Measurements from ENCODE around the gene DOCK10. TPM values are rescaled to one million over a fixed set of nuclear protein-coding genes. Genes with fewer than 3 reads are reported as not detected.

DOCK10 gene
- total RNA-seq, 2 donors from 2014 or later, result 2.0 to 3.4 TPM

DNA sequence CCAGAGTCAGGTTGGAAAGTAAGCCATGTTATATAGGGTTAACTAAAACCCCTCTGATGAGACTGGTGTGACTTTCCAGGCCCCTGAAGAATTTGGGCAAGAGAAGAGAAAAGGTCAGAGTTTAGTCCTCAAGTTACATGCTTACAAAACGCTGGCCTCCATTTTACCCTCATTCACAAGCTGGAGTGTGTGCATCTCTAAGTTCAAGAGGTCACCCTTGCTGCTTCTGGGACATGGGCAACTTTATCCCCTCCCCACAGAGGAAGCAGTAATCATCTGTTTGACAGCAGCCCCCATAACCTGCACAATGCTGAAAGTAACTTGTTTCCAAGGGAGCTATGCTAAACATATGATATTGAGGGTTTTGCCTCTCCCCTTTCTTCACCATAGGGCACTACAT is 240.9 kb downstream of the DOCK10 start:
- Histone ChIP-seq H3K27ac (no peak overlapping the region), H3K4me3 (no peak overlapping the region), H3K4me1 (no peaks in the 10 kb centered on the region), H3K27me3 (no peaks in the 10 kb centered on the region), H3K36me3 (replicated peaks in 1 of 2; ENCODE audit: insufficient read depth in 1 of 2, low read depth in 2 of 2) (no peaks in the 10 kb centered on the region), H3K9me3 (no peaks in the 10 kb centered on the region)
- TF ChIP-seq, protein P1, sequence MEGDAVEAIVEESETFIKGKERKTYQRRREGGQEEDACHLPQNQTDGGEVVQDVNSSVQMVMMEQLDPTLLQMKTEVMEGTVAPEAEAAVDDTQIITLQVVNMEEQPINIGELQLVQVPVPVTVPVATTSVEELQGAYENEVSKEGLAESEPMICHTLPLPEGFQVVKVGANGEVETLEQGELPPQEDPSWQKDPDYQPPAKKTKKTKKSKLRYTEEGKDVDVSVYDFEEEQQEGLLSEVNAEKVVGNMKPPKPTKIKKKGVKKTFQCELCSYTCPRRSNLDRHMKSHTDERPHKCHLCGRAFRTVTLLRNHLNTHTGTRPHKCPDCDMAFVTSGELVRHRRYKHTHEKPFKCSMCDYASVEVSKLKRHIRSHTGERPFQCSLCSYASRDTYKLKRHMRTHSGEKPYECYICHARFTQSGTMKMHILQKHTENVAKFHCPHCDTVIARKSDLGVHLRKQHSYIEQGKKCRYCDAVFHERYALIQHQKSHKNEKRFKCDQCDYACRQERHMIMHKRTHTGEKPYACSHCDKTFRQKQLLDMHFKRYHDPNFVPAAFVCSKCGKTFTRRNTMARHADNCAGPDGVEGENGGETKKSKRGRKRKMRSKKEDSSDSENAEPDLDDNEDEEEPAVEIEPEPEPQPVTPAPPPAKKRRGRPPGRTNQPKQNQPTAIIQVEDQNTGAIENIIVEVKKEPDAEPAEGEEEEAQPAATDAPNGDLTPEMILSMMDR (IDR thresholded peaks at IDR 0.05), result no peak
- no peak for TF ChIP-seq POLR2A (IDR thresholded peaks at IDR 0.05)
- intact Hi-C loops (cut with DNase I), result no loop called here
- 23 to 50% methylated on average over 1 of the region's 1 CpG for WGBS, 2 donors
- no peak for DNase-seq
- no peak for ATAC-seq

DNA sequence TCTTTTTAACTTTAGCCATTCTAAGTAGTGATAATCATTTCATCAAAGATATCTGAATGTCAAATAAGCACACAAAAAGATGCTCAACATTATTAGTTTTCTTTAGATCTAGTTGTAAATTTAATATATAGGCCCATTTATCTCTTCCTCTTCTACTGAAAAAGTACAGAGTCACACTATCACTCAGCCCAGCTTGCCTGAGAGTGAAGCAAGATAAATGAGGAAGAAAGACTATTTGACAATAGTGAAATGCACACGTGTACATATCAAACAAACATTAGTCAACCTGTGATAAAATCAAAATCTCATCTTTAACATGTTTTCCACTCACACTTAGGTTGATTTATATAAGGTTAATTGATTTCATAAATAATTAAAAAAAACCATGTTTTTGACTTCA is 242.6 kb downstream of the DOCK10 start:
- Histone ChIP-seq H3K9me3 (no peaks in the 10 kb centered on the region), H3K27me3 (no peaks in the 10 kb centered on the region), H3K27ac (no peak overlapping the region), H3K36me3 (replicated peaks in 1 of 2; ENCODE audit: insufficient read depth in 1 of 2, low read depth in 2 of 2) (no peaks in the 10 kb centered on the region), H3K4me1 (no peaks in the 10 kb centered on the region), H3K4me3 (no peak overlapping the region)
- 10 to 22% methylated on average over 1 of the region's 1 CpG for WGBS, 2 donors
- intact Hi-C loops (cut with DNase I), result no loop called here
- no peak for DNase-seq
- ATAC-seq, result no peak
- no peak for TF ChIP-seq POLR2A (IDR thresholded peaks at IDR 0.05)
- TF ChIP-seq, protein P1 (IDR thresholded peaks at IDR 0.05), result no peak

DNA sequence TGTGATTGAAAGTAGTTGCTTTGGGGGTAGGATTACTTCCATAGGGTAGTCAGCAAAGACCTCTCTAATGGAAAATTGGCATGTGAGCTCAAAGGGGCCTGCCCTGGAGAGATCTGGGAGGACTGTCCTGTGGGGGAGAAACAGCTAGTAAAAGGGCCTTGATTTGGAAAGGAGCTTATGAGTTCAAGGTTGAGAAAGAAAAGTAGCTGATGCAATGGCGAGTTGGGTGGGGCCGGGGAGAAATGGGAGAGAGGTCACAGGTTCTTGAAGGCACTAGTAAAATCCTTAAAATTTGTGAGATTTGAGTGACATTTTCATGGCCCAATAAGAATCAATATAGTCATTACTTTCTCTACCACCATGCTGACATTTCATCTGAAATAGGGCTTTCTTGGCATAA is 244.1 kb downstream of the DOCK10 start:
- H3K27ac ChIP-seq, result no peak overlapping the region
- no peaks in the 10 kb centered on the region for H3K27me3 ChIP-seq
- no peaks in the 10 kb centered on the region for H3K4me1 ChIP-seq
- intact Hi-C loops (cut with DNase I), result no loop called here
- ATAC-seq (no peak), DNase-seq (no peak)
- WGBS, 2 donors, result 88 to 100% methylated on average over 2 of the region's 2 CpGs
- no peaks in the 10 kb centered on the region for H3K9me3 ChIP-seq
- H3K4me3 ChIP-seq, result no peak overlapping the region
- no peaks in the 10 kb centered on the region for H3K36me3 ChIP-seq (replicated peaks in 1 of 2; ENCODE audit: insufficient read depth in 1 of 2, low read depth in 2 of 2)
- TF ChIP-seq, protein P1 (IDR thresholded peaks at IDR 0.05), result no peak
- TF ChIP-seq POLR2A (IDR thresholded peaks at IDR 0.05), result no peak

DNA sequence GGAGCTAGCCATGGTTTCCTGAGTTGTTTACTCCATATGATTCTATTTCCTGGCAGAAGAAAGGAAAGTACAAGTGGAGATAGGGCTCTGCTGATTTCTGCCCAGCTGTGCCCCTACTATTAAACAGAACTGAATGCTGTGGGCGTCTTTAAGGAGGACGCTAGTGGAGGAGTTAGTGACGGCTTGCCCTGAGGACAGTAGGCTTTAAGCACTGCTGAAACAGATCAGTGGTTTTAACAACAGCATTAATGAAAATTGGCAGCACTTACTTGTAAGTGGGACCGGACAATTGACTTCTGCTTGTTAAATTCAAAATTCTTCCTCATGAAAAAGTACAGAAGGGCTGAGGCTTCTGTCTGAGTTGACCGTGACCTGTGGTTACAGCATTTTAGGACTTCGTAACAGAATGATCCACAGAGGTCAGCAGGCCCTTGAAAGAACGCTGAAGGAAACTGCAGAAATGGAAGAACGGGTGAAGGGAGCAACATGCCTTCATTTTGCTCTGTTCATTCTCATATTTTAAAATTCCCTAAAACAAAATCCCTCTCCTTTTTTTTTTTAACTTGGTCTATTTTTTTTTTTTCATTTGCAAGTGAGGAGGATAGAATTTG is 245.5 kb downstream of the DOCK10 start:
- DNase-seq (peak in 1 of 4 donors; percentile 8), ATAC-seq (no peak)
- Histone ChIP-seq H3K4me3 (no peak overlapping the region), H3K4me1 (no peaks in the 10 kb centered on the region), H3K27ac (no peak overlapping the region), H3K9me3 (no peaks in the 10 kb centered on the region), H3K27me3 (no peaks in the 10 kb centered on the region), H3K36me3 (replicated peaks in 1 of 2; ENCODE audit: insufficient read depth in 1 of 2, low read depth in 2 of 2) (no peaks in the 10 kb centered on the region)
- intact Hi-C loops (cut with DNase I), result no loop called here
- 77 to 83% methylated on average over 8 of the region's 8 CpGs for WGBS, 2 donors
- TF ChIP-seq, protein P1 (IDR thresholded peaks at IDR 0.05), result no peak

DNA sequence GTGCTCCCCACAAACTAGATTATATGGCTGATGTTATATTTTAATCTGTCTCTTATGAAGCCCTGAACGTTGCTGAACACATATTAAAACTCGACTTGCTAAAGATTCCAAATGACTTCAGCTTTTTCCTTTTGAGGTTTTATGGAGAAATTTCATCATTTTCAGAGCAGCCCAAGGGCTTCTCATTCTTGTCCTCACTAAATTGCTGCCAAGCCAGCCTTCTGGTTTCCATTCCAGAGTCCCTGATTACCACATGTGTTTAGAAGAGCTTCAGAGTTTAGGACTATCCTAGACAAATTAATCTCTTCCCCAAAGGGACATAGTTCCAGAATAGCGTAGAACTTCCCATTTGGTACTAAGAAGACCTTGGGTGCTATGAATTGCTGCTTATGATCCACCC is 248.3 kb downstream of the DOCK10 start:
- TF ChIP-seq, protein P1 (IDR thresholded peaks at IDR 0.05), result no peak

More for the DNA sequence above, 248.3 kb downstream of the DOCK10 start:
- DNase-seq (peak in 2 of 4 donors; percentile 21 to 42), ATAC-seq (peak; percentile 48)
- H3K27me3 ChIP-seq, result no peaks in the 10 kb centered on the region
- WGBS, 2 donors, result 33 to 49% methylated on average over 3 of the region's 3 CpGs
- H3K27ac ChIP-seq, result no peak overlapping the region
- no peaks in the 10 kb centered on the region for H3K9me3 ChIP-seq
- H3K4me1 ChIP-seq, result no peaks in the 10 kb centered on the region
- H3K36me3 ChIP-seq (replicated peaks in 1 of 2; ENCODE audit: insufficient read depth in 1 of 2, low read depth in 2 of 2), result no peaks in the 10 kb centered on the region
- H3K4me3 ChIP-seq, result no peak overlapping the region
- intact Hi-C loops (cut with DNase I), result no loop called here
